OCI-LY3 (cell line): ENCODE measurements around the gene NTRK2.

Experiments
- H2AFZ ChIP-seq: fragments of 200-600, 300-600 bp; shearing (Covaris generic); 2 replicates; pipeline ENCODE4 v1.6.0; 2014; ENCODE audit warnings: antibody characterized with exemption, low read depth, low read length
- H3K27ac ChIP-seq: fragments of 200-600, 300-600 bp; sonication (generic); 2 replicates; pipeline ENCODE4 v1.5.1; 2014; ENCODE audit warnings: mild to moderate bottlenecking, low read length, moderate library complexity, mixed read lengths
- H3K27me3 ChIP-seq: fragments of 200-600, 300-600 bp; sonication (generic); 2 replicates; pipeline ENCODE4 v1.6.1; 2014; ENCODE audit warnings: low read depth, low read length, mixed read lengths
- H3K36me3 ChIP-seq: fragments of 200-600, 300-600 bp; sonication (generic); replicated peaks from 2 replicates; pipeline ENCODE3; 2014; ENCODE audit warnings: low read depth, low read length, mixed read lengths
- H3K4me1 ChIP-seq: fragments of 300-600, 200-600 bp; sonication (generic); 2 replicates; pipeline ENCODE4 v1.6.1; 2014; ENCODE audit warnings: low read length, mixed read lengths
- H3K4me2 ChIP-seq: fragments of 200-600, 300-600 bp; sonication (generic); 2 replicates; pipeline ENCODE4 v1.6.1; 2014; ENCODE audit warnings: low read length, mixed read lengths
- H3K4me3 ChIP-seq: fragments of 300-600, 200-600 bp; sonication (generic); 2 replicates; pipeline ENCODE4 v1.5.1; 2014; ENCODE audit warnings: antibody characterized with exemption, mild to moderate bottlenecking, low read length, moderate library complexity
- H3K79me2 ChIP-seq: fragments of 300-600, 200-600 bp; shearing (Covaris generic); 2 replicates; pipeline ENCODE4 v1.6.1; 2014; ENCODE audit warnings: mild to moderate bottlenecking, low read length, mixed read lengths
- H3K9ac ChIP-seq: fragments of 300-600, 200-600 bp; shearing (Covaris generic); 2 replicates; pipeline ENCODE4 v1.6.0; 2014; ENCODE audit warnings: mild to moderate bottlenecking, low read length, moderate library complexity
- H3K9me3 ChIP-seq: fragments of 200-600, 300-600 bp; shearing (Covaris generic); 2 replicates; pipeline ENCODE4 v1.6.1; 2014; ENCODE audit warnings: low read length, mixed read lengths; ENCODE audit not compliant: insufficient read depth
- H4K20me1 ChIP-seq: fragments of 200-600, 300-600 bp; sonication (generic); 2 replicates; pipeline ENCODE4 v1.6.1; 2016; ENCODE audit warnings: low read length, mixed read lengths; ENCODE audit not compliant: insufficient read depth
- CTCF ChIP-seq: fragments of 200-600, 300-600 bp; sonication (generic); IDR thresholded peaks from 2 replicates; pipeline ENCODE4 v1.5.1; 2014; ENCODE audit warnings: antibody characterized with exemption, low read length, low read depth
- EZH2phosphoT487 ChIP-seq: fragments of 200-600 bp; shearing (Covaris generic); IDR thresholded peaks from 2 replicates; pipeline ENCODE4 v1.6.1; 2018; ENCODE audit warnings: antibody characterized with exemption, mixed run types, low read depth

The NTRK2 gene

DNA sequence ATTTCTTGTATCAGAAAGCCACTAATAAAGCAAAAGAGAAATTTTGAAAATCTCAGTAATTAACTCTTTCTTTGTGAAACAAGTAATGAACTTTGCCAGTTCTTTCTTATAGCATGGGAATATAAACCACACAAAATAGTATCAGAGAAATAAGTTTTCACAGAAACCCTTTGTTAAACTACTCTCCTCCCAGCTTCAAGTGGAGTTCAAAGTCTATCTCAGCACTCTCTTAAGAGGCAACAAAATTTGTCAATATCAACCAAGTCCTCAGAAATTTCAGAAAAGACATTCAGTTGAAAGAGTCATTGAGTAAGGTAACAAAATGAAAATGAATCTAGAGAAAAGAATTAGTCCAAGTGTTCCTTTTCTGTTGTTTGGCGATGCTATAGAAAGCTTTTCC, 89.3 kb downstream of the NTRK2 start:
- no peaks in the 10 kb centered on the region for H4K20me1 ChIP-seq
- TF ChIP-seq CTCF (no peak), EZH2phosphoT487 (no peak)
- no peaks in the 10 kb centered on the region for H3K9me3 ChIP-seq
- H3K9ac ChIP-seq: no peak overlapping the region
- H3K27ac ChIP-seq: peak overlapping the region; percentile 23; the same call in 1 of the 2 replicates
- no peaks in the 10 kb centered on the region for H3K36me3 ChIP-seq
- peak overlapping the region; percentile 35; the same call in 1 of the 2 replicates for H3K4me3 ChIP-seq
- peak overlapping the region; percentile 62 for H3K4me2 ChIP-seq
- H3K27me3 ChIP-seq: no peaks in the 10 kb centered on the region
- peaks cover 33% of the 10 kb centered on the region for H3K4me1 ChIP-seq
- 0 out of 2 replicates have a peak overlapping the region, but pooled peaks have one; percentile 32 for H2AFZ ChIP-seq
- H3K79me2 ChIP-seq: no peaks in the 10 kb centered on the region

GRCh38 chr9:84759300-84759750, 89.8 kb downstream of the NTRK2 start:
- Histone ChIP-seq H3K79me2 (no peaks in the 10 kb centered on the region), H3K9ac (no peak overlapping the region), H3K27ac (peak overlapping the region; percentile 23; the same call in 1 of the 2 replicates), H3K4me2 (peak overlapping the region; percentile 62), H3K9me3 (no peaks in the 10 kb centered on the region), H3K36me3 (no peaks in the 10 kb centered on the region), H2AFZ (0 out of 2 replicates have a peak overlapping the region, but pooled peaks have one; percentile 32), H4K20me1 (no peaks in the 10 kb centered on the region), H3K4me1 (peaks cover 28% of the 10 kb centered on the region), H3K27me3 (no peaks in the 10 kb centered on the region), H3K4me3 (peak overlapping the region; percentile 35)
- TF ChIP-seq CTCF (no peak), EZH2phosphoT487 (no peak)

DNA sequence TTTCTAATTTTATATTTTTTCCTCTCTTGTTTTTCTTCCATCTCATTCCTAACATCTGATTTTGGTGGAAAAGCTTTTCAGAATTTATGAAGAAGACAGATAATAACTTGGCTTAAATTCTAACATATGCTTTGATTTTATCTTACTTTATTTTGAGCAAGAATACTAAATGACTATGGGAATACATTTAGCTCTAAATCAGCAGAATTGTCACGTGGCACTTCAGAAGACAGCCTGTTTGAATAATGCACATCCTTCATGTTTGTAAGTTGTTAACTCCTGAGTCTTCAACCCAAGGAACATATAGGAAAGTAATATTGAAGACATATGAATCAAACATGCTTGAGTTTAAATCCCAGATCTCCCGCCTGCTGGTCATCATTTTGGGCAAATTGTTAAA, 90.3 kb downstream of the NTRK2 start:
- H3K9ac ChIP-seq: no peak overlapping the region
- peaks cover 23% of the 10 kb centered on the region for H3K4me1 ChIP-seq
- no peak for TF ChIP-seq EZH2phosphoT487
- TF ChIP-seq CTCF: no peak
- peak overlapping the region; percentile 35; the same call in 1 of the 2 replicates for H3K4me3 ChIP-seq
- peak overlapping the region; percentile 62 for H3K4me2 ChIP-seq
- H4K20me1 ChIP-seq: no peaks in the 10 kb centered on the region
- H3K79me2 ChIP-seq: no peaks in the 10 kb centered on the region
- no peaks in the 10 kb centered on the region for H3K9me3 ChIP-seq
- peak overlapping the region; percentile 23; the same call in 1 of the 2 replicates for H3K27ac ChIP-seq
- H3K27me3 ChIP-seq: no peaks in the 10 kb centered on the region
- H3K36me3 ChIP-seq: no peaks in the 10 kb centered on the region
- no peak overlapping the region for H2AFZ ChIP-seq

DNA sequence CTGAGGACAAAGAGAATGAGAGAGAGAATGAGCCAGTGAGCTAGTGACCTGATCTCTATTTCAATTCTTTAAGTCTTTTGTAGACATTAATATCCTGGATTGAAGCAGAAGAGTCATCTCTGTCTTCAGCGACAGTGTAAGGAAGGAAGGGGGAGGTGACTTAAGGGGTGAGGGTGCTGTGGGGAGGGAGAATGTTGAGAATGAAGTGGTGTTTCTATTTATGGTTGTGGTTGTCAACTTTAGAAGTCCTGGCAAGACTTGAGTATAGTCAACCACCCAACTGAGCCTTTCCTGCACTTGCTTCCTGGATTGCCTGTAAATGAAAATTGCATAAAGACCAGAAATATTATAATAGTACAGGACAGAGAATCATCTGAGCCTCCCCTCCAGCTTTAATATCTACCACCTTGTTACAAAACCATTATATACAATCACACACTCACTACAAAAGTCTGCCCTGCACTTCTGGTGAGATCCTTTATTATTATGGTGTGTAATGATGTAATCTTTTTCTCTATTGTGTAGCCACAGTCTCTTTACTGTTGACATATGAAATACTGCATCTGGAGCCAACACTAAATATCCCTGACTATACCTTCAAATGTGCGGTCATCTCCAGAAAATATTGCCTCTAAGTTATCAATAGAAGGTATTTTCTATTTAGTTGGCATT, 91.7 kb downstream of the NTRK2 start:
- H3K4me2 ChIP-seq: no peak overlapping the region

More for the DNA sequence above, 91.7 kb downstream of the NTRK2 start:
- no peaks in the 10 kb centered on the region for H3K79me2 ChIP-seq
- no peaks in the 10 kb centered on the region for H3K9me3 ChIP-seq
- no peak overlapping the region for H3K27ac ChIP-seq
- H3K9ac ChIP-seq: no peak overlapping the region
- peaks cover 19% of the 10 kb centered on the region for H3K4me1 ChIP-seq
- no peaks in the 10 kb centered on the region for H3K27me3 ChIP-seq
- no peaks in the 10 kb centered on the region for H4K20me1 ChIP-seq
- H3K4me3 ChIP-seq: no peak overlapping the region
- H3K36me3 ChIP-seq: no peaks in the 10 kb centered on the region
- no peak overlapping the region for H2AFZ ChIP-seq
- no peak for TF ChIP-seq EZH2phosphoT487
- no peak for TF ChIP-seq CTCF
